ENCODE measurements around the gene RAB7A. TPM values are rescaled to one million over a fixed set of nuclear protein-coding genes. Genes with fewer than 3 reads are reported as not detected.

The RAB7A gene
- total and polyA plus RNA-seq, 2 of the 13 experiments (the other 11 are each of a cell fraction or from before 2014, with no cell fraction given) = 26.5 to 182 TPM

- TF ChIP-seq SRSF1 (optimal IDR thresholded peaks at IDR 0.05; ENCODE audit: low read depth, low read length) (peak; percentile 60), NCOA5 (CRISPR knock-in tag; IDR thresholded peaks at IDR 0.05) (no peak), IKZF1 (IDR thresholded peaks at IDR 0.05) (no peak), TAF15 (IDR thresholded peaks at IDR 0.05; ENCODE audit: low read depth, low read length, poor library complexity, severe bottlenecking) (no peak), LBX2 (CRISPR knock-in tag; IDR thresholded peaks at IDR 0.05; ENCODE audit: borderline replicate concordance) (0 out of 2 replicates have a peak, but pooled peaks have one; percentile 51), ZNF264 (CRISPR knock-in tag; IDR thresholded peaks at IDR 0.05) (no peak; the same call in 1 of the 2 replicates), SIN3A (IDR thresholded peaks at IDR 0.05; ENCODE audit: borderline replicate concordance, low read depth, low read length) (peak; percentile 77; the same call in 1 of the 2 replicates), ZNF605 (CRISPR knock-in tag; IDR thresholded peaks at IDR 0.05) (no peak), SYNCRIP (IDR thresholded peaks at IDR 0.05; ENCODE audit: insufficient read depth, low read depth, low read length) (no peak), GATAD1 (CRISPR knock-in tag; IDR thresholded peaks at IDR 0.05) (peak; percentile 87), ZNF251 (CRISPR knock-in tag; IDR thresholded peaks at IDR 0.05) (no peak), PRMT3 (CRISPR knock-in tag; IDR thresholded peaks at IDR 0.05; ENCODE audit: borderline replicate concordance, low read depth) (no peak), CERS6 (CRISPR knock-in tag; IDR thresholded peaks at IDR 0.05) (no peak), YEATS4 (CRISPR knock-in tag; IDR thresholded peaks at IDR 0.05; ENCODE audit: borderline replicate concordance) (peak; percentile 83), SKI (IDR thresholded peaks at IDR 0.05; ENCODE audit: partially characterized antibody) (peak; percentile 67), UBTF (CRISPR knock-in tag; IDR thresholded peaks at IDR 0.05) (peak; percentile 44; the same call in 1 of the 2 replicates), ZNF510 (CRISPR knock-in tag; IDR thresholded peaks at IDR 0.05; ENCODE audit: low read depth) (no peak), TOPORS (CRISPR knock-in tag; IDR thresholded peaks at IDR 0.05) (no peak), DZIP1 (CRISPR knock-in tag; IDR thresholded peaks at IDR 0.05) (peak; percentile 53; the same call in 1 of the 2 replicates), SRSF9 (IDR thresholded peaks at IDR 0.05; ENCODE audit: borderline replicate concordance, insufficient read depth, low read depth, low read length, poor library complexity, severe bottlenecking) (no peak), HMG20A (CRISPR knock-in tag; IDR thresholded peaks at IDR 0.05; ENCODE audit: borderline replicate concordance) (no peak), ISL2 (CRISPR knock-in tag; IDR thresholded peaks at IDR 0.05) (peak; percentile 43; the same call in 1 of the 2 replicates), MED8 (CRISPR knock-in tag; IDR thresholded peaks at IDR 0.05; ENCODE audit: insufficient replicate concordance) (no peak)
These were observed at the start of gene RAB7A (continued) for GRCh38 chr3:128726023-128727016.
